WTC11 (cell line): ENCODE measurements around the gene PKMYT1. TPM values are rescaled to one million over a fixed set of nuclear protein-coding genes. Genes with fewer than 3 reads are reported as not detected.

Source experiments
- CBFB ChIP-seq: sonication (generic); formaldehyde crosslinking; IDR thresholded peaks from 2 replicates; pipeline ENCODE4 v1.8.1; 2022; ENCODE audit warnings: mild to moderate bottlenecking, low read depth, missing genetic modification reagents
- EMX1 ChIP-seq: fragments of 250-450 bp; sonication (Bioruptor Pico); IDR thresholded peaks from 2 replicates; pipeline ENCODE4 v1.8.0; 2021; ENCODE audit warnings: mild to moderate bottlenecking
- FOXK1 ChIP-seq: sonication (generic); formaldehyde crosslinking; IDR thresholded peaks from 2 replicates; pipeline ENCODE4 v1.8.0; 2022; ENCODE audit warnings: mild to moderate bottlenecking, moderate library complexity, missing genetic modification reagents
- FOXP1 ChIP-seq: sonication (generic); formaldehyde crosslinking; IDR thresholded peaks from 2 replicates; pipeline ENCODE4 v1.8.0; 2022; ENCODE audit warnings: missing genetic modification reagents, mild to moderate bottlenecking, moderate library complexity, borderline replicate concordance
- GABPB1 ChIP-seq: sonication (generic); formaldehyde crosslinking; IDR thresholded peaks from 2 replicates; pipeline ENCODE4 v1.8.1; 2023; ENCODE audit warnings: mild to moderate bottlenecking, missing genetic modification reagents
- GTF2I ChIP-seq: fragments of 250-450 bp; sonication (Bioruptor Pico); conservative IDR thresholded peaks from 2 replicates; pipeline ENCODE4 v1.4.0; 2021; ENCODE audit warnings: mild to moderate bottlenecking
- IRF2 ChIP-seq: sonication (generic); formaldehyde crosslinking; IDR thresholded peaks from 2 replicates; pipeline ENCODE4 v1.8.0; 2022; ENCODE audit warnings: low read depth, missing genetic modification reagents, borderline replicate concordance
- JUN ChIP-seq: sonication (generic); formaldehyde crosslinking; IDR thresholded peaks from 2 replicates; pipeline ENCODE4 v1.8.0; 2023; ENCODE audit warnings: mild to moderate bottlenecking, missing genetic modification reagents
- KAT7 ChIP-seq: sonication (generic); formaldehyde crosslinking; IDR thresholded peaks from 2 replicates; pipeline ENCODE4 v1.8.1; 2023; ENCODE audit warnings: missing genetic modification reagents, mild to moderate bottlenecking, borderline replicate concordance
- NFATC4 ChIP-seq: fragments of 250-450 bp; sonication (Bioruptor Pico); IDR thresholded peaks from 2 replicates; pipeline ENCODE4 v1.9.0; 2021; ENCODE audit warnings: mild to moderate bottlenecking
- NFE2L1 ChIP-seq: sonication (generic); formaldehyde crosslinking; IDR thresholded peaks from 2 replicates; pipeline ENCODE4 v1.8.1; 2023; ENCODE audit warnings: missing genetic modification reagents
- NFYB ChIP-seq: sonication (generic); formaldehyde crosslinking; conservative IDR thresholded peaks from 2 replicates; pipeline ENCODE4 v1.8.0; 2022; ENCODE audit warnings: low read depth, missing genetic modification reagents
- NR2C2 ChIP-seq: sonication (generic); formaldehyde crosslinking; IDR thresholded peaks from 2 replicates; pipeline ENCODE4 v1.8.0; 2022; ENCODE audit warnings: mild to moderate bottlenecking, missing genetic modification reagents
- SMAD3 ChIP-seq: sonication (generic); formaldehyde crosslinking; IDR thresholded peaks from 2 replicates; pipeline ENCODE4 v1.8.0; 2022; ENCODE audit warnings: missing genetic modification reagents, mild to moderate bottlenecking, borderline replicate concordance
- SOX15 ChIP-seq: fragments of 250-450 bp; sonication (Bioruptor Pico); IDR thresholded peaks from 2 replicates; pipeline ENCODE4 v1.9.0; 2021; ENCODE audit warnings: mild to moderate bottlenecking
- TCF7 ChIP-seq: sonication (generic); formaldehyde crosslinking; IDR thresholded peaks from 2 replicates; pipeline ENCODE4 v1.8.0; 2022; ENCODE audit warnings: mild to moderate bottlenecking, low read depth, missing genetic modification reagents, moderate library complexity
- TP53 ChIP-seq: sonication (generic); formaldehyde crosslinking; IDR thresholded peaks from 2 replicates; pipeline ENCODE4 v1.8.1; 2023; ENCODE audit warnings: mild to moderate bottlenecking, missing genetic modification reagents
- ZNF138 ChIP-seq: sonication (generic); formaldehyde crosslinking; conservative IDR thresholded peaks from 2 replicates; pipeline ENCODE4 v1.8.1; 2022; ENCODE audit warnings: mild to moderate bottlenecking, moderate library complexity, missing genetic modification reagents
- ZNF263 ChIP-seq: sonication (generic); formaldehyde crosslinking; IDR thresholded peaks from 2 replicates; pipeline ENCODE4 v1.8.1; 2022; ENCODE audit warnings: low read depth, mild to moderate bottlenecking, moderate library complexity, missing genetic modification reagents
- ZNF423 ChIP-seq: fragments of 250-450 bp; sonication (Bioruptor Pico); IDR thresholded peaks from 2 replicates; pipeline ENCODE4 v2.1.2; 2022; ENCODE audit warnings: mild to moderate bottlenecking, moderate library complexity
- total RNA-seq: library from RNA; stranded (reverse); gene quantifications from 3 replicates; pipeline ENCODE4 v1.2.3, GENCODE V29; 2021
- TF ChIP-seq, protein P1 (sequence below): sonication (generic); formaldehyde crosslinking; IDR thresholded peaks from 2 replicates; pipeline ENCODE4 v1.8.1; 2022; ENCODE audit warnings: low read depth, mild to moderate bottlenecking, moderate library complexity, missing genetic modification reagents, borderline replicate concordance
- TF ChIP-seq, protein P2 (sequence below): sonication (generic); formaldehyde crosslinking; IDR thresholded peaks from 2 replicates; pipeline ENCODE4 v1.8.0; 2022; ENCODE audit warnings: mild to moderate bottlenecking, missing genetic modification reagents
- TF ChIP-seq, protein P3 (sequence below): fragments of 250-450 bp; sonication (Bioruptor Pico); IDR thresholded peaks from 2 replicates; pipeline ENCODE4 v1.9.0; 2021; ENCODE audit warnings: mild to moderate bottlenecking
- TF ChIP-seq, protein P4 (sequence below): sonication (generic); formaldehyde crosslinking; IDR thresholded peaks from 2 replicates; pipeline ENCODE4 v1.8.1; 2022; ENCODE audit warnings: low read depth, missing genetic modification reagents, borderline replicate concordance
- TF ChIP-seq, protein P5 (sequence below): fragments of 250-450 bp; sonication (Bioruptor Pico); IDR thresholded peaks from 2 replicates; pipeline ENCODE4 v1.9.0; 2021; ENCODE audit warnings: mild to moderate bottlenecking
- TF ChIP-seq, protein P6 (sequence below): fragments of 250-450 bp; sonication (Bioruptor Pico); IDR thresholded peaks from 2 replicates; pipeline ENCODE4 v1.9.0; 2021; ENCODE audit warnings: moderate library complexity, mild to moderate bottlenecking, inconsistent platforms, borderline replicate concordance
- TF ChIP-seq, protein P7 (sequence below): fragments of 250-450 bp; sonication (Bioruptor Pico); conservative IDR thresholded peaks from 2 replicates; pipeline ENCODE4 v1.9.0; 2021; ENCODE audit warnings: mild to moderate bottlenecking
- TF ChIP-seq, protein P8 (sequence below): fragments of 250-450 bp; sonication (Bioruptor Pico); IDR thresholded peaks from 2 replicates; pipeline ENCODE4 v1.8.0; 2021; ENCODE audit warnings: mild to moderate bottlenecking

Gene PKMYT1
- total RNA-seq, 1 experiment from 2014 or later = 120 TPM

DNA sequence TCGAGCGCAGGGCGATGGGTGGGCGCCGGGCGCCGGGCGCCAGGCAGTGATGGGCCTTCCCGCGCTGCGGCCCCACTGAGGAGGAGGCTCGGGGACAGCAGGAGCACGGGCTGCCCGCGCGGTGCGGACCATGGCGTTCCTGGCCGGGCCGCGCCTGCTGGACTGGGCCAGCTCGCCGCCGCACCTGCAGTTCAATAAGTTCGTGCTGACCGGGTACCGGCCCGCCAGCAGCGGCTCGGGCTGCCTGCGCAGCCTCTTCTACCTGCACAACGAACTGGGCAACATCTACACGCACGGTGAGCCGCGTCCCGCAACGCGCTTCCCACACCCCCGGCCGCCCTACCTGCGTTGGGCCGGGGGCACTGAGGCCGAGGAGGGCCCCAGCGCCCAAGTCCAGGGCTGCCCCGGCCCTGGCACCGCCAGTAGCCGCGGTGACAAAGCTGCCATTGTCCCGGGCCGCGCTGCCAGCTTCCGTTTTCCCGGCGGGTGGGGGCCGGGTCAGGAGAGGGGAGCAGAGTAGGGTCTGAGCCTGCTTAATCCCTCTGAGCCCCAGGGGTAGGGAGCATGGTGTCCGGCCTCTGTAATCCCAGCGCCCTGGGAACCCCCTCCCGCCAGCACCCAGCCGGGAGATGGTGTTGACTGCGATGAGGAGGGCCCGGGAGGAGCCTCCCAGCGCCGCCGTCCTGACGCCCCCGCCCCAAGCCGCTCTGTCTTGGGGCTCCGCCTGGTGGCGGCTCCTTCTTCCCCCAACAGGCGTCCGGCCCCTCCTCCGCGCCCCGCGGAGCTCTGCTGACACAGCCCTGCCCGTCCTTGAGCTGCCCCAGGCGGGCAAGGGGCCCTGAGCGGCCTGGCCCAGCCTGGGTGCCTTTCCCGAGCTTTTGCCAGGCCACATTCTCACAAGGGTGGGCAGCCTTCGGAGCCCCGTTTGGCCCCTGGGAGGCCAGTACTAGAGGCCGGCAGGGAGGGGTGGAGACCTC lies 10.4 kb downstream of the PKMYT1 start (continued):
- TF ChIP-seq, protein P1, sequence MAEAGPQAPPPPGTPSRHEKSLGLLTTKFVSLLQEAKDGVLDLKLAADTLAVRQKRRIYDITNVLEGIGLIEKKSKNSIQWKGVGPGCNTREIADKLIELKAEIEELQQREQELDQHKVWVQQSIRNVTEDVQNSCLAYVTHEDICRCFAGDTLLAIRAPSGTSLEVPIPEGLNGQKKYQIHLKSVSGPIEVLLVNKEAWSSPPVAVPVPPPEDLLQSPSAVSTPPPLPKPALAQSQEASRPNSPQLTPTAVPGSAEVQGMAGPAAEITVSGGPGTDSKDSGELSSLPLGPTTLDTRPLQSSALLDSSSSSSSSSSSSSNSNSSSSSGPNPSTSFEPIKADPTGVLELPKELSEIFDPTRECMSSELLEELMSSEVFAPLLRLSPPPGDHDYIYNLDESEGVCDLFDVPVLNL = no peak
- TF ChIP-seq SMAD3 (CRISPR knock-in tag) = peak; percentile 29; the same call in 1 of the 2 replicates
- TF ChIP-seq, protein P2, sequence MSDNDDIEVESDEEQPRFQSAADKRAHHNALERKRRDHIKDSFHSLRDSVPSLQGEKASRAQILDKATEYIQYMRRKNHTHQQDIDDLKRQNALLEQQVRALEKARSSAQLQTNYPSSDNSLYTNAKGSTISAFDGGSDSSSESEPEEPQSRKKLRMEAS (CRISPR knock-in tag) = 0 out of 2 replicates have a peak, but pooled peaks have one; percentile 27
- 0 out of 2 replicates have a peak, but pooled peaks have one; percentile 3 for TF ChIP-seq NFATC4 (CRISPR knock-in tag)
- TF ChIP-seq JUN (CRISPR knock-in tag) = peak; percentile 15; the same call in 1 of the 2 replicates
- peak; percentile 34; the same call in 1 of the 2 replicates for TF ChIP-seq EMX1
- TF ChIP-seq, protein P3, sequence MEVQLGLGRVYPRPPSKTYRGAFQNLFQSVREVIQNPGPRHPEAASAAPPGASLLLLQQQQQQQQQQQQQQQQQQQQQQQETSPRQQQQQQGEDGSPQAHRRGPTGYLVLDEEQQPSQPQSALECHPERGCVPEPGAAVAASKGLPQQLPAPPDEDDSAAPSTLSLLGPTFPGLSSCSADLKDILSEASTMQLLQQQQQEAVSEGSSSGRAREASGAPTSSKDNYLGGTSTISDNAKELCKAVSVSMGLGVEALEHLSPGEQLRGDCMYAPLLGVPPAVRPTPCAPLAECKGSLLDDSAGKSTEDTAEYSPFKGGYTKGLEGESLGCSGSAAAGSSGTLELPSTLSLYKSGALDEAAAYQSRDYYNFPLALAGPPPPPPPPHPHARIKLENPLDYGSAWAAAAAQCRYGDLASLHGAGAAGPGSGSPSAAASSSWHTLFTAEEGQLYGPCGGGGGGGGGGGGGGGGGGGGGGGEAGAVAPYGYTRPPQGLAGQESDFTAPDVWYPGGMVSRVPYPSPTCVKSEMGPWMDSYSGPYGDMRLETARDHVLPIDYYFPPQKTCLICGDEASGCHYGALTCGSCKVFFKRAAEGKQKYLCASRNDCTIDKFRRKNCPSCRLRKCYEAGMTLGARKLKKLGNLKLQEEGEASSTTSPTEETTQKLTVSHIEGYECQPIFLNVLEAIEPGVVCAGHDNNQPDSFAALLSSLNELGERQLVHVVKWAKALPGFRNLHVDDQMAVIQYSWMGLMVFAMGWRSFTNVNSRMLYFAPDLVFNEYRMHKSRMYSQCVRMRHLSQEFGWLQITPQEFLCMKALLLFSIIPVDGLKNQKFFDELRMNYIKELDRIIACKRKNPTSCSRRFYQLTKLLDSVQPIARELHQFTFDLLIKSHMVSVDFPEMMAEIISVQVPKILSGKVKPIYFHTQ (CRISPR knock-in tag) = no peak
- TF ChIP-seq TP53 = 0 out of 2 replicates have a peak, but pooled peaks have one; percentile 34
- TF ChIP-seq, protein P4, sequence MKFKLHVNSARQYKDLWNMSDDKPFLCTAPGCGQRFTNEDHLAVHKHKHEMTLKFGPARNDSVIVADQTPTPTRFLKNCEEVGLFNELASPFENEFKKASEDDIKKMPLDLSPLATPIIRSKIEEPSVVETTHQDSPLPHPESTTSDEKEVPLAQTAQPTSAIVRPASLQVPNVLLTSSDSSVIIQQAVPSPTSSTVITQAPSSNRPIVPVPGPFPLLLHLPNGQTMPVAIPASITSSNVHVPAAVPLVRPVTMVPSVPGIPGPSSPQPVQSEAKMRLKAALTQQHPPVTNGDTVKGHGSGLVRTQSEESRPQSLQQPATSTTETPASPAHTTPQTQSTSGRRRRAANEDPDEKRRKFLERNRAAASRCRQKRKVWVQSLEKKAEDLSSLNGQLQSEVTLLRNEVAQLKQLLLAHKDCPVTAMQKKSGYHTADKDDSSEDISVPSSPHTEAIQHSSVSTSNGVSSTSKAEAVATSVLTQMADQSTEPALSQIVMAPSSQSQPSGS (CRISPR knock-in tag) = no peak
- no peak for TF ChIP-seq ZNF138 (CRISPR knock-in tag)
- TF ChIP-seq ZNF263 (CRISPR knock-in tag) = peak; percentile 66; the same call in 1 of the 2 replicates
- TF ChIP-seq, protein P5, sequence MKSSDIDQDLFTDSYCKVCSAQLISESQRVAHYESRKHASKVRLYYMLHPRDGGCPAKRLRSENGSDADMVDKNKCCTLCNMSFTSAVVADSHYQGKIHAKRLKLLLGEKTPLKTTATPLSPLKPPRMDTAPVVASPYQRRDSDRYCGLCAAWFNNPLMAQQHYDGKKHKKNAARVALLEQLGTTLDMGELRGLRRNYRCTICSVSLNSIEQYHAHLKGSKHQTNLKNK (CRISPR knock-in tag) = no peak
- no peak for TF ChIP-seq KAT7
- TF ChIP-seq SOX15 (CRISPR knock-in tag) = no peak
- TF ChIP-seq ZNF423 (CRISPR knock-in tag) = 0 out of 2 replicates have a peak, but pooled peaks have one; percentile 27
- no peak for TF ChIP-seq GTF2I (CRISPR knock-in tag)
- TF ChIP-seq NFE2L1 (CRISPR knock-in tag) = no peak
- no peak; the same call in 1 of the 2 replicates for TF ChIP-seq FOXP1 (CRISPR knock-in tag)
- no peak for TF ChIP-seq NFYB (CRISPR knock-in tag)
- TF ChIP-seq IRF2 (CRISPR knock-in tag) = no peak
- TF ChIP-seq GABPB1 (CRISPR knock-in tag) = no peak; the same call in 1 of the 2 replicates
- TF ChIP-seq, protein P6, sequence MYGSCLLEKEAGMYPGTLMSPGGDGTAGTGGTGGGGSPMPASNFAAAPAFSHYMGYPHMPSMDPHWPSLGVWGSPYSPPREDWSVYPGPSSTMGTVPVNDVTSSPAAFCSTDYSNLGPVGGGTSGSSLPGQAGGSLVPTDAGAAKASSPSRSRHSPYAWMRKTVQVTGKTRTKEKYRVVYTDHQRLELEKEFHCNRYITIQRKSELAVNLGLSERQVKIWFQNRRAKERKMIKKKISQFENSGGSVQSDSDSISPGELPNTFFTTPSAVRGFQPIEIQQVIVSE = no peak
- no peak for TF ChIP-seq TCF7 (CRISPR knock-in tag)
- TF ChIP-seq NR2C2 = no peak
- TF ChIP-seq, protein P7, sequence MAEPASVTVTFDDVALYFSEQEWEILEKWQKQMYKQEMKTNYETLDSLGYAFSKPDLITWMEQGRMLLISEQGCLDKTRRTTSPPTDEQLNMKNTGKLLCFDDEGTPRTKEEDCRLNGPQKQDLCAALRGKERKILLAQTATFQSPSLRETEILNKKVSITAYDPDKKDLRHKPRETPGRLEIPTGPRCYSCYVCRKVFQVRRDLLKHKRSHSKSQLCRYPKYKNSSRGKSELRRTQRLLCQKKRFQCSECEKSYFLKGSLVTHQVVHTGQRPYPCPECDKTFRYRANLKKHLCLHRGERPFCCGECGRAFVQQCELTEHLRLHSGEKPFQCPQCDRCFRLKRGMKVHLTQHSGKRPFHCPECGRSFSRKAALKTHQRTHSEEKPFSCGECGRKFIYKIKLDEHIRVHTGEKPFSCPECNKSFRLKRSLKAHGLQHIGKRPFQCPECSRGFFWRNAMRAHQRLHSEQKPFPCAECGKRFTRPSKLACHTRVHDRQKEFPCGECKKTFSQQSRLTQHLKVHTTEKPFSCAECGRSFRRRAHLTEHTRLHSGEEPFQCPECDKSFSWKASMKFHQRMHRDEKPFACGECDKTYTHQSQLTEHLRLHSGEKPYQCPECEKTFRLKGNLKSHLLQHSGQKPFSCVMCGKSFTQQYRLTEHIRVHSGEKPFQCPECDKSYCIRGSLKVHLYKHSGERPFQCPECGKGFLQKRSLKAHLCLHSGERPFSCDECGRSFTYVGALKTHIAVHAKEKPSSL (CRISPR knock-in tag) = no peak
- no peak for TF ChIP-seq CBFB (CRISPR knock-in tag)
- peak; percentile 21; the same call in 1 of the 2 replicates for TF ChIP-seq FOXK1
- TF ChIP-seq, protein P8, sequence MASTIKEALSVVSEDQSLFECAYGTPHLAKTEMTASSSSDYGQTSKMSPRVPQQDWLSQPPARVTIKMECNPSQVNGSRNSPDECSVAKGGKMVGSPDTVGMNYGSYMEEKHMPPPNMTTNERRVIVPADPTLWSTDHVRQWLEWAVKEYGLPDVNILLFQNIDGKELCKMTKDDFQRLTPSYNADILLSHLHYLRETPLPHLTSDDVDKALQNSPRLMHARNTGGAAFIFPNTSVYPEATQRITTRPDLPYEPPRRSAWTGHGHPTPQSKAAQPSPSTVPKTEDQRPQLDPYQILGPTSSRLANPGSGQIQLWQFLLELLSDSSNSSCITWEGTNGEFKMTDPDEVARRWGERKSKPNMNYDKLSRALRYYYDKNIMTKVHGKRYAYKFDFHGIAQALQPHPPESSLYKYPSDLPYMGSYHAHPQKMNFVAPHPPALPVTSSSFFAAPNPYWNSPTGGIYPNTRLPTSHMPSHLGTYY = peak; percentile 24; the same call in 1 of the 2 replicates
